Pancreas (tissue), 10 donors: ENCODE data around the gene RCOR1. TPM values are rescaled to one million over a fixed set of nuclear protein-coding genes. Genes with fewer than 3 reads are reported as not detected.

Experiments used
- ATAC-seq, 4 donors: fragments of 200-7000 bp; cut with Tn5 transposase; one replicate each; pipeline versions ENCODE4 v1.8.0 to v1.9.1; 2020; ENCODE audit warnings: mild to moderate bottlenecking in 4 of 4, moderate library complexity in 4 of 4
- DNase-seq, 6 donors: peaks; one replicate each; pipeline ENCODE4 v3.0.0-alpha.2; 2020
- FAIRE-seq: peaks from 2 replicates; lab custom pipeline; 2012; peaks lifted over from hg19 to GRCh38; lab: Jason Lieb, UNC
- H3K27ac ChIP-seq, 4 donors: fragments of 200-600 bp; sonication (generic); 1 replicate in 3 of 4; 2 replicates in 1 of 4; pipeline versions ENCODE4 v1.5.0 to v1.8.0; 2020
- H3K27me3 ChIP-seq, 4 donors: fragments of 200-600 bp; one replicate each; pipeline ENCODE4 v1.8.0; 2021
- H3K36me3 ChIP-seq, 3 donors: fragments of 200-600 bp; sonication (generic) in 1 of 3; one replicate each; pipeline versions ENCODE4 v1.5.0 to v1.8.0; 2020 to 2021
- H3K4me1 ChIP-seq, 3 donors: fragments of 200-600 bp; one replicate each; pipeline ENCODE4 v1.8.0; 2021
- H3K4me3 ChIP-seq, 4 donors: fragments of 200-600 bp; sonication (generic) in 2 of 4; one replicate each; pipeline versions ENCODE4 v1.5.0 to v1.8.0; 2020 to 2021
- H3K9me3 ChIP-seq, 4 donors: fragments of 200-600 bp; one replicate each; pipeline ENCODE4 v1.8.0; 2021
- WGBS, 2 donors: extraction: QIAGEN DNeasy Blood & Tissue Kit; methylation state at CpG; one replicate each; pipeline ENCODE4 v1.1.7; 2013; 5-methylcytosine and 5-hydroxymethylcytosine counted together
- intact Hi-C, 3 donors: fragments of 100-400 bp; cut with DNase I; formaldehyde crosslinking; loops; one replicate each; pipeline versions ENCODE4 v1.11.1 to v1.14.2; 2022
- polyA plus RNA-seq, 2 donors: library from polyadenylated mRNA; stranded (reverse); fragments of 200-250 nt; gene quantifications; one replicate each; pipeline ENCODE4 v1.2.3, GENCODE V29; 2013
- total RNA-seq, 6 donors: library from RNA; stranded (reverse); fragmentation: NEBNext Ultra II Directional in 4 of 6; extraction: Animal tissue kit (Norgen Biotek cat#: 25700) in 4 of 6; gene quantifications; one replicate each; pipeline versions ENCODE4 v1.2.1 to v1.2.4, GENCODE V29; 2021 to 2023
- TF ChIP-seq, protein P1 (sequence below), 4 donors: fragments of 200-600 bp; sonication (generic) in 3 of 4; IDR thresholded peaks; one replicate each; pipeline versions ENCODE4 v1.5.0 to v1.8.0; 2021; ENCODE audit warnings: antibody characterized with exemption in 4 of 4
- donor health status: healthy with polysubstance abuse.
- donor health status: DM: no; HTN: no; CAD: no; lungs with moderate emphysema.
- donor health status: DM: no; HTN: no; CAD: no.
- donor health status: control.
- donor health status: control.
- donor health status: Bipolar disorder and iron deficiency.
- donor health status: DM: yes; HTN: yes; CAD: no.
- donor health status: DM: no; HTN: no; CAD: no.
- donor health status: DM: no; HTN: no; CAD: no.
- donor health status: DM: yes; HTN: yes; CAD: no.

RCOR1 gene
- total and polyA plus RNA-seq, 8 donors: 2.8 to 13.5 (median 6.8) TPM

- TF ChIP-seq, protein P1, sequence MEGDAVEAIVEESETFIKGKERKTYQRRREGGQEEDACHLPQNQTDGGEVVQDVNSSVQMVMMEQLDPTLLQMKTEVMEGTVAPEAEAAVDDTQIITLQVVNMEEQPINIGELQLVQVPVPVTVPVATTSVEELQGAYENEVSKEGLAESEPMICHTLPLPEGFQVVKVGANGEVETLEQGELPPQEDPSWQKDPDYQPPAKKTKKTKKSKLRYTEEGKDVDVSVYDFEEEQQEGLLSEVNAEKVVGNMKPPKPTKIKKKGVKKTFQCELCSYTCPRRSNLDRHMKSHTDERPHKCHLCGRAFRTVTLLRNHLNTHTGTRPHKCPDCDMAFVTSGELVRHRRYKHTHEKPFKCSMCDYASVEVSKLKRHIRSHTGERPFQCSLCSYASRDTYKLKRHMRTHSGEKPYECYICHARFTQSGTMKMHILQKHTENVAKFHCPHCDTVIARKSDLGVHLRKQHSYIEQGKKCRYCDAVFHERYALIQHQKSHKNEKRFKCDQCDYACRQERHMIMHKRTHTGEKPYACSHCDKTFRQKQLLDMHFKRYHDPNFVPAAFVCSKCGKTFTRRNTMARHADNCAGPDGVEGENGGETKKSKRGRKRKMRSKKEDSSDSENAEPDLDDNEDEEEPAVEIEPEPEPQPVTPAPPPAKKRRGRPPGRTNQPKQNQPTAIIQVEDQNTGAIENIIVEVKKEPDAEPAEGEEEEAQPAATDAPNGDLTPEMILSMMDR (IDR thresholded peaks at IDR 0.05): no peak
- WGBS, 2 donors: 70 to 72% methylated on average over 10 of the region's 10 CpGs
- intact Hi-C loops: no loop called here
- DNase-seq (no peak), FAIRE-seq (no peak), ATAC-seq (peak in 1 of 4 donors; percentile 39)
- Histone ChIP-seq H3K36me3 (no peaks in the 10 kb centered on the region), H3K4me1 (no peaks in the 10 kb centered on the region), H3K27me3 (no peaks in the 10 kb centered on the region), H3K27ac (no peak overlapping the region), H3K4me3 (no peak overlapping the region), H3K9me3 (no peaks in the 10 kb centered on the region)
Measured at GRCh38 chr14:102622262-102622885, 29.9 kb downstream of the RCOR1 start.

DNA sequence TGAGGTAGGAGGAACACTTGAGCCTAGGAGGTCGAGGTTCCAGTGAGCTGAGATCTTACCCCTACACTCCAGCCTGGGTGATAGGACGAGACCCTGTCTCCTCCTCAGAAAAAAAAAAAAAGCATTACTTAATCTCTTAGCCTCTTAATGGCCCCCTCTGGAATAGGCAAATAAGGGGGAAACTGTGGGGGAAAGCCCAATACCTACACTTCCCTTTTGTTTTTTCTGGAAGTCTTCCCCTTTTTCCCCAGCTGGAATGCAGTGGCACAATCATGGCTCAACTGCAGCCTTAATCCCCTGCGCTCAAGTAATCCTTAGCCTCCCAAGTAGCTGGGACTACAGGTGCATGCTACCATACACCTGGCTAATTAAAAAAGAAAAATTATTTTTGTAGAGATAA is 32.2 kb downstream of the RCOR1 start:
- intact Hi-C loops: no loop called here
- DNase-seq (no peak), ATAC-seq (no peak), FAIRE-seq (no peak)
- no peaks in the 10 kb centered on the region for H3K36me3 ChIP-seq
- WGBS, 2 donors: 93 to 97% methylated on average over 3 of the region's 3 CpGs
- no peaks in the 10 kb centered on the region for H3K27me3 ChIP-seq
- peaks cover 0 to 8% (median 0%) of the 10 kb centered on the region in 3 donors for H3K4me1 ChIP-seq
- H3K9me3 ChIP-seq: no peaks in the 10 kb centered on the region
- no peak overlapping the region for H3K4me3 ChIP-seq
- no peak overlapping the region for H3K27ac ChIP-seq
- TF ChIP-seq, protein P1 (IDR thresholded peaks at IDR 0.05): no peak

DNA sequence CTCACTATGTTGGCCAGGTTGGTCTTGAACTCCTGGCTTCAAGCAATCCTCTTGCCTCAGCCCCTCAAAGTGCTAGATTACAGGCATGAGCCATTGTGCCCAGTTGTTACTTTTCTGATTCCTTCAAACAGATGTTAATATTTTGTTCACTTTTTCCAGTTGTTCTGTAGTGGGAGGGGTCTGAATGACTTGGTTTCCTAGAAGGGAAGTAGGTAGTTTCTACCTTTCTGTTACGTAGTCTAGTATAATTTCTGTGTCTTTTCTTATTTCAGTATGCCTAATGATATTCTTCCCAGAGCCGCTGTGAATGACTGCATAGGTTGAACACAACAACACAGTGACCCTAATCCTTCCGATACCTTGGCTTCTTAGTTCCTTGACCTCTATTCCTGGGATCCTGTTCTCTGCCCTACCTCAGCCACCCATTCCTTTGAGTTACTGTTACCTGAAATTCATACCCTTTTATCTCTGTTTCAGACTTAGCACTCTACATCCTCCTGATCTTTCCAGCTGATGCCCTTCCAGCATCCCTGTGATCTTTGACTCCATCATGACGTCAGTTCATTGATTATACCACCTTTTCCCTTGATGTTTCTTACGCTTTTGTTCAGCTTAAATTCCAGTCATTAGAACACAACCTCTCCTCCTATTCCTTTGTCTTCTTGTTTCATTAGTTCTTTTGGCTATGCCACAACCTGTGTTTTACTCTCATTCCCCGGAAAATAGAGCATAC is 33.3 kb downstream of the RCOR1 start:
- intact Hi-C loops: no loop called here
- no peak for FAIRE-seq
- Histone ChIP-seq H3K4me3 (no peak overlapping the region), H3K36me3 (no peaks in the 10 kb centered on the region), H3K4me1 (peaks cover 0 to 14% (median 0%) of the 10 kb centered on the region in 3 donors), H3K27ac (no peak overlapping the region), H3K27me3 (no peaks in the 10 kb centered on the region), H3K9me3 (no peaks in the 10 kb centered on the region)
- TF ChIP-seq, protein P1 (IDR thresholded peaks at IDR 0.05): no peak
- no peak for ATAC-seq
- no peak for DNase-seq
- 89 to 93% methylated on average over 6 of the region's 6 CpGs for WGBS, 2 donors

DNA sequence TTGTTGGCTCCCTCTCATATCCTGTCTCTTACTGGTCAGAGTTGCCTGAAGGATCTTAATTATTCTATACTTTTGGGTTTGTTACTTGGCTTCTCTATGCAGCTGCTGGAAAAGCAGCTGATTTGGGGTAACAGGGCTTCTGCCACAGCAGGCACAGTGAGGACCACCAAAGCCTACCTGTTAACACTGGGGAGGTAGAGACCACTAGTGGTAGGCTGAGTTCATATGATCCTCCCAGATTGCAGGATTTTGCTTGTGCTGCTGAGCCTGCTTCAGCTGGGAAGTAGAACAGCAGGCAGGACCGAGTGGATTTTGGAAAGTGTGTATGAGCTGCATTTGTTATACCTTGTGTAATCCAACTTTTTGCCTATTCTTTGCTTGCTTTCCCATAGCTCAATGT is 34.1 kb downstream of the RCOR1 start:
- TF ChIP-seq, protein P1 (IDR thresholded peaks at IDR 0.05): no peak
- ATAC-seq (no peak), FAIRE-seq (no peak), DNase-seq (no peak)
- H3K36me3 ChIP-seq: no peaks in the 10 kb centered on the region
- H3K27me3 ChIP-seq: no peaks in the 10 kb centered on the region
- 45 to 58% methylated on average over 1 of the region's 1 CpG for WGBS, 2 donors
- H3K9me3 ChIP-seq: no peaks in the 10 kb centered on the region
- no peak overlapping the region for H3K4me3 ChIP-seq
- peaks cover 0 to 14% (median 0%) of the 10 kb centered on the region in 3 donors for H3K4me1 ChIP-seq
- H3K27ac ChIP-seq: no peak overlapping the region
- intact Hi-C loops: no loop called here

- H3K9me3 ChIP-seq: no peaks in the 10 kb centered on the region
- H3K4me3 ChIP-seq: no peak overlapping the region
- H3K36me3 ChIP-seq: no peaks in the 10 kb centered on the region
- TF ChIP-seq, protein P1 (IDR thresholded peaks at IDR 0.05): no peak
- H3K27ac ChIP-seq: no peak overlapping the region
- no peaks in the 10 kb centered on the region for H3K27me3 ChIP-seq
- DNase-seq: no peak
- 64 to 75% methylated on average over 8 of the region's 8 CpGs for WGBS, 2 donors
- FAIRE-seq: no peak
- peaks cover 0 to 14% (median 0%) of the 10 kb centered on the region in 3 donors for H3K4me1 ChIP-seq
- ATAC-seq: peak in 2 of 4 donors; percentile 26 to 41
- intact Hi-C loops: no loop called here
Measured at GRCh38 chr14:102629011-102629444, 36.6 kb downstream of the RCOR1 start.
